HCT116 (cell line): Measurements from ENCODE around the gene LGI2. TPM values are rescaled to one million over a fixed set of nuclear protein-coding genes. Genes with fewer than 3 reads are reported as not detected.

Source experiments
- ATAC-seq: fragments of 200-7000 bp; cut with Tn5 transposase; 2 replicates; pipeline ENCODE4 v1.9.1; 2020; ENCODE audit warnings: mild to moderate bottlenecking, moderate library complexity
- BruUV-seq: library from RNA; stranded (reverse); fragments of 400-500 nt; replicated peaks from 2 replicates; lab custom pipeline; 2021; lab: Mats Ljungman, UMichigan
- CTCF ChIA-PET: fragments of 300-600 bp; sonication (Branson Sonifier 250); formaldehyde crosslinking; loops from one replicate; lab custom pipeline; 2021; ENCODE audit warnings: antibody characterized with exemption; lab: Charles Lee
- POLR2A ChIA-PET: fragments of 300-600, 350-600 bp; sonication (Branson Sonifier 250); formaldehyde crosslinking; loops from one replicate; lab custom pipeline; 2021; ENCODE audit warnings: antibody characterized with exemption; lab: Charles Lee
- RAD21 ChIA-PET, 2 experiments: fragments of 300-600 bp; sonication (Branson Sonifier 250); formaldehyde crosslinking; loops; one replicate each; lab custom pipeline; 2023; ENCODE audit warnings: low total read pairs in 2 of 2; ENCODE audit not compliant: uncharacterized antibody in 2 of 2, unreplicated experiment in 2 of 2, low non-redundant PET in 1 of 2; lab: Charles Lee
- DNase-seq: peaks from one replicate; pipeline ENCODE4 v3.0.0-alpha.2; 2010; ENCODE audit warnings: low read depth, low spot score
- H2AFZ ChIP-seq: fragments of 200-600 bp; shearing (Covaris generic), sonication (generic); 2 replicates; pipeline ENCODE4 v1.6.1; 2017; ENCODE audit warnings: low read depth, mixed run types, mixed read lengths, antibody characterized with exemption, low read length; ENCODE audit not compliant: poor library complexity, severe bottlenecking
- H3K27ac ChIP-seq: 2 replicates; pipeline ENCODE4 v1.5.1; 2012; ENCODE audit warnings: low read depth, low read length
- H3K27me3 ChIP-seq: fragments of 200-600 bp; sonication (generic); 2 replicates; pipeline ENCODE4 v1.6.1; 2016; ENCODE audit warnings: mixed run types, low read length, mixed read lengths; ENCODE audit not compliant: insufficient read depth
- H3K36me3 ChIP-seq, 2 experiments: fragments of 200-500 bp in 1 of 2; fragments of 200-600 bp in 1 of 2; sonication (Bioruptor generic) in 1 of 2; sonication (generic) in 1 of 2; 2 replicates each; pipeline versions ENCODE4 v1.5.1 to v1.6.1; 2014 to 2016; ENCODE audit warnings: low read length in 2 of 2, inconsistent platforms in 1 of 2, mixed read lengths in 1 of 2, mixed run types in 1 of 2; ENCODE audit not compliant: insufficient read depth in 2 of 2, control insufficient read depth in 1 of 2
- H3K4me1 ChIP-seq, 2 experiments: fragments of 200-600 bp in 1 of 2; sonication (generic) in 1 of 2; 2 replicates each; pipeline versions ENCODE4 v1.5.1 to v1.6.1; 2012 to 2017; ENCODE audit warnings: low read length in 2 of 2, inconsistent platforms in 1 of 2, mild to moderate bottlenecking in 1 of 2, mixed read lengths in 1 of 2, mixed run types in 1 of 2, moderate library complexity in 1 of 2; ENCODE audit not compliant: insufficient read depth in 2 of 2, control insufficient read depth in 1 of 2
- H3K4me2 ChIP-seq: fragments of 200-600 bp; sonication (generic); 2 replicates; pipeline ENCODE4 v1.6.1; 2017; ENCODE audit warnings: mixed run types, low read length, mixed read lengths
- H3K4me3 ChIP-seq, 2 experiments: fragments of 200-600 bp in 1 of 2; sonication (generic) in 1 of 2; replicated peaks in 1 of 2; 2 replicates each; pipeline ENCODE4 v1.5.1; 2011 to 2016; ENCODE audit warnings: low read length in 2 of 2, control low read depth in 1 of 2, low read depth in 1 of 2, mild to moderate bottlenecking in 1 of 2, mixed read lengths in 1 of 2, mixed run types in 1 of 2
- H3K79me2 ChIP-seq: fragments of 200-600 bp; sonication (generic); 2 replicates; pipeline ENCODE4 v1.6.1; 2017; ENCODE audit warnings: mild to moderate bottlenecking, mixed run types, low read length, moderate library complexity, mixed read lengths; ENCODE audit not compliant: insufficient read depth
- H3K9ac ChIP-seq: fragments of 200-600 bp; sonication (generic); 2 replicates; pipeline ENCODE4 v1.6.1; 2016; ENCODE audit warnings: low read length, mixed read lengths
- H3K9me2 ChIP-seq: fragments of 200-600 bp; sonication (generic), shearing (Covaris generic); 2 replicates; pipeline ENCODE4 v1.6.1; 2017; ENCODE audit warnings: mixed run types, mild to moderate bottlenecking, moderate library complexity; ENCODE audit not compliant: insufficient read depth
- H3K9me3 ChIP-seq, 2 experiments: fragments of 200-500 bp in 1 of 2; fragments of 200-600 bp in 1 of 2; sonication (Bioruptor generic) in 1 of 2; sonication (generic) in 1 of 2; 2 replicates each; pipeline ENCODE4 v1.6.1; 2014 to 2017; ENCODE audit warnings: low read length in 2 of 2, mixed read lengths in 2 of 2, inconsistent platforms in 1 of 2, low read depth in 1 of 2, mild to moderate bottlenecking in 1 of 2, mixed run types in 1 of 2, moderate library complexity in 1 of 2; ENCODE audit not compliant: control insufficient read depth in 1 of 2, insufficient read depth in 1 of 2
- H4K20me1 ChIP-seq: fragments of 200-600 bp; sonication (generic), shearing (Covaris generic); 2 replicates; pipeline ENCODE4 v1.6.1; 2017; ENCODE audit warnings: mixed run types, mild to moderate bottlenecking, moderate library complexity; ENCODE audit not compliant: insufficient read depth
- ATF3 ChIP-seq: IDR thresholded peaks from 2 replicates; pipeline ENCODE4 v1.6.1; 2012
- CBX3 ChIP-seq: IDR thresholded peaks from 2 replicates; pipeline ENCODE4 v1.6.1; 2012; ENCODE audit warnings: low read depth
- CEBPB ChIP-seq: IDR thresholded peaks from 2 replicates; pipeline ENCODE4 v1.6.1; 2012; ENCODE audit warnings: low read depth
- CTCF ChIP-seq, 3 experiments: fragments of 200-600 bp in 1 of 3; sonication (generic) in 1 of 3; IDR thresholded peaks in 2 of 3; conservative IDR thresholded peaks in 1 of 3; 2 replicates each; pipeline ENCODE4 v1.5.1; 2012 to 2017; ENCODE audit warnings: low read depth in 2 of 3, low read length in 2 of 3, antibody characterized with exemption in 1 of 3, borderline replicate concordance in 1 of 3, control low read depth in 1 of 3, mild to moderate bottlenecking in 1 of 3, mixed read lengths in 1 of 3, mixed run types in 1 of 3, moderate library complexity in 1 of 3; ENCODE audit not compliant: insufficient read depth in 1 of 3
- EZH2 ChIP-seq: fragments of 200-600 bp; sonication (generic); IDR thresholded peaks from 2 replicates; pipeline ENCODE4 v1.6.1; 2017; ENCODE audit warnings: antibody characterized with exemption, mixed run types
- FOSL1 ChIP-seq: IDR thresholded peaks from 2 replicates; pipeline ENCODE4 v1.6.1; 2012; ENCODE audit warnings: low read depth
- JUND ChIP-seq: IDR thresholded peaks from 2 replicates; pipeline ENCODE4 v1.6.1; 2012
- MAX ChIP-seq: IDR thresholded peaks from 2 replicates; pipeline ENCODE4 v1.6.1; 2012
- POLR2A ChIP-seq: IDR thresholded peaks from 2 replicates; pipeline ENCODE4 v1.7.0; 2011; ENCODE audit warnings: borderline replicate concordance; ENCODE audit not compliant: insufficient read depth, insufficient read length; ENCODE audit errors: extremely low read depth
- RAD21 ChIP-seq: IDR thresholded peaks from 2 replicates; pipeline ENCODE4 v1.6.1; 2012; ENCODE audit warnings: low read depth, mild to moderate bottlenecking
- REST ChIP-seq: IDR thresholded peaks from 2 replicates; pipeline ENCODE4 v1.6.1; 2012; ENCODE audit warnings: low read depth
- SP1 ChIP-seq: IDR thresholded peaks from 2 replicates; pipeline ENCODE4 v1.6.1; 2012; ENCODE audit warnings: low read depth
- TCF7L2 ChIP-seq: IDR thresholded peaks from 2 replicates; pipeline ENCODE4 v1.7.0; 2011; ENCODE audit warnings: borderline replicate concordance, inconsistent platforms; ENCODE audit not compliant: insufficient read depth, insufficient read length; ENCODE audit errors: extremely low read depth
- YY1 ChIP-seq: IDR thresholded peaks from 2 replicates; pipeline ENCODE4 v1.6.1; 2011; ENCODE audit warnings: low read length, low read depth, moderate library complexity, mild to moderate bottlenecking; ENCODE audit not compliant: insufficient replicate concordance; ENCODE audit errors: extremely low read depth
- ZBTB33 ChIP-seq: IDR thresholded peaks from 2 replicates; pipeline ENCODE4 v1.6.1; 2011; ENCODE audit warnings: mild to moderate bottlenecking, low read length, moderate library complexity; ENCODE audit not compliant: insufficient replicate concordance; ENCODE audit errors: extremely low read depth
- ZFX ChIP-seq: fragments of 450-650 bp; IDR thresholded peaks from 2 replicates; pipeline ENCODE4 v1.6.1; 2017
- ZNF274 ChIP-seq: fragments of 200-500 bp; sonication (Bioruptor generic); IDR thresholded peaks from 2 replicates; pipeline ENCODE4 v1.6.1; 2014; ENCODE audit warnings: mild to moderate bottlenecking, low read depth, low read length, inconsistent platforms
- intact Hi-C: fragments of 100-400 bp; cut with micrococcal nuclease; formaldehyde crosslinking; loops from 2 replicates; pipeline ENCODE4 v1.10.0; 2022
- total RNA-seq: library from RNA; stranded (reverse); gene quantifications from one replicate; pipeline ENCODE4 v1.2.1, GENCODE V29; 2021; ENCODE audit not compliant: unreplicated experiment

The LGI2 gene
- total RNA-seq, 1 experiment from 2014 or later, result not detected

DNA sequence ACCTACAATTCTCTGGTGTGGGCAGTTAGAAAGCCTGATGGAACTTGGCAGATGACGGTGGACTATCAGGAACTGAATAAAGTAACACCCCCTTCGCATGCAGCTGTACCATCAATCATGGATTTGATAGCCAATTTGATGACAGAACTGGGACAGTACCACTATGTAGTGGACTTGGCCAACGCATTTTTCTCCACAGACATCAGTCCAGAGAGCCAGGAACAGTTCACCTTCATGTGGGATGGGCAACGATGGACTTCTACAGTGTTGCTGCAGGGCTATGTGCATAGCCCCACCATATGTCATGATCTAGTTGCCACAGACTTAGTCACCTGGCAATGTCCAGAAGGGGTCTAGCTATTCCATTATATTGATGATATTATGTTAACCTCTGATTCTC lies 63.4 kb downstream of the LGI2 start:
- intact Hi-C loops, result no loop called here
- no peak for DNase-seq
- no peak for ATAC-seq
- Histone ChIP-seq H3K4me3 (no peak overlapping the region), H3K27ac (no peak overlapping the region), H3K36me3 (no peaks in the 10 kb centered on the region), H3K9me3 (no peaks in the 10 kb centered on the region), H2AFZ (no peak overlapping the region), H3K79me2 (no peaks in the 10 kb centered on the region), H3K4me2 (no peak overlapping the region), H3K27me3 (no peaks in the 10 kb centered on the region), H3K9me2 (no peaks in the 10 kb centered on the region), H4K20me1 (no peaks in the 10 kb centered on the region), H3K4me1 (no peaks in the 10 kb centered on the region), H3K9ac (no peak overlapping the region)
- ChIA-PET RAD21 (no interaction called here), CTCF (no interaction called here), POLR2A (no interaction called here)
- no TSS peak for BruUV-seq
- no peak for TF ChIP-seq ZFX
- TF ChIP-seq ZBTB33, result no peak
- no peak for TF ChIP-seq MAX
- TF ChIP-seq JUND, result no peak
- no peak for TF ChIP-seq TCF7L2
- TF ChIP-seq ATF3, result no peak
- TF ChIP-seq EZH2, result no peak
- TF ChIP-seq CTCF (IDR thresholded peaks at IDR 0.05 in 2 of 3, conservative IDR thresholded peaks at IDR 0.05 in 1 of 3; ENCODE audit: borderline replicate concordance in 1 of 3, insufficient read depth in 1 of 3, low read depth in 2 of 3, low read length in 2 of 3), result no peak
- TF ChIP-seq ZNF274, result no peak
- no peak for TF ChIP-seq RAD21
- TF ChIP-seq POLR2A, result no peak
- no peak for TF ChIP-seq FOSL1
- TF ChIP-seq CBX3, result no peak
- TF ChIP-seq REST, result no peak
- no peak for TF ChIP-seq SP1
- no peak for TF ChIP-seq CEBPB
- no peak for TF ChIP-seq YY1
